Uterus (tissue), 2 donors: Measurements from ENCODE around the gene CEP162.

Experiments
- POLR2A ChIP-seq, 2 donors: fragments of 450-650 bp; IDR thresholded peaks; one replicate each; pipeline ENCODE4 v1.6.1; 2016; ENCODE audit warnings: antibody characterized with exemption in 2 of 2, mild to moderate bottlenecking in 1 of 2, moderate library complexity in 1 of 2
- TF ChIP-seq, protein P1 (sequence below), 4 experiments: fragments of 200-600 bp in 2 of 4; fragments of 450-650 bp in 2 of 4; sonication (generic) in 2 of 4; IDR thresholded peaks; one replicate each; pipeline ENCODE4 v1.5.1; 2016 to 2019; ENCODE audit warnings: antibody characterized with exemption in 4 of 4, mild to moderate bottlenecking in 2 of 4, moderate library complexity in 1 of 4

DNA sequence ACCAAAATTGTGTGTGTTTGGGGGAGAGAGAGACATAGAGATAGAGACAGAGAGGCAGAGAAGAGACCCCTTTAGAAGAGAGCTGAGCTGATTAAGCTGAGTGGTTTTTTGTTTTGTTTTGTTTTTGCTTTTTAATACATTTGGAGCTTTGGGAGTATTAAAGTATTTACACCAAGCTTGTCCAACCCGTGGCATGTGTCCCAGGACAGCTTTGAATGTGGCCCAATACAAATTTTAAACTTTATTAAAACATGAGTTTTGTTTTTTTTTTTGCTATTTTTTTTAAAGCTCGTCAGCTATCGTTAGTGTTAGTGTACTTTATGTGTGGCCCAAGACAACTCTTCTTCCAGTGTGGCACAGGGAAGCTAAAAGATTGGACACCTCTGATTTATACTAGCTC lies 137.9 kb downstream of the CEP162 start:
- TF ChIP-seq, protein P1, sequence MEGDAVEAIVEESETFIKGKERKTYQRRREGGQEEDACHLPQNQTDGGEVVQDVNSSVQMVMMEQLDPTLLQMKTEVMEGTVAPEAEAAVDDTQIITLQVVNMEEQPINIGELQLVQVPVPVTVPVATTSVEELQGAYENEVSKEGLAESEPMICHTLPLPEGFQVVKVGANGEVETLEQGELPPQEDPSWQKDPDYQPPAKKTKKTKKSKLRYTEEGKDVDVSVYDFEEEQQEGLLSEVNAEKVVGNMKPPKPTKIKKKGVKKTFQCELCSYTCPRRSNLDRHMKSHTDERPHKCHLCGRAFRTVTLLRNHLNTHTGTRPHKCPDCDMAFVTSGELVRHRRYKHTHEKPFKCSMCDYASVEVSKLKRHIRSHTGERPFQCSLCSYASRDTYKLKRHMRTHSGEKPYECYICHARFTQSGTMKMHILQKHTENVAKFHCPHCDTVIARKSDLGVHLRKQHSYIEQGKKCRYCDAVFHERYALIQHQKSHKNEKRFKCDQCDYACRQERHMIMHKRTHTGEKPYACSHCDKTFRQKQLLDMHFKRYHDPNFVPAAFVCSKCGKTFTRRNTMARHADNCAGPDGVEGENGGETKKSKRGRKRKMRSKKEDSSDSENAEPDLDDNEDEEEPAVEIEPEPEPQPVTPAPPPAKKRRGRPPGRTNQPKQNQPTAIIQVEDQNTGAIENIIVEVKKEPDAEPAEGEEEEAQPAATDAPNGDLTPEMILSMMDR (IDR thresholded peaks at IDR 0.05), result no peak
- no peak for TF ChIP-seq POLR2A (IDR thresholded peaks at IDR 0.05)
